HUES6 (cell line): Measurements from ENCODE around the gene PTCD2.

Experiments used
- H3K27ac ChIP-seq: 2 replicates; pipeline ENCODE4 v1.7.0; 2013; ENCODE audit warnings: low read depth, mild to moderate bottlenecking, low read length, inconsistent platforms
- H3K27me3 ChIP-seq: 2 replicates; pipeline ENCODE4 v1.6.1; 2013; ENCODE audit warnings: low read length; ENCODE audit not compliant: control insufficient read depth, insufficient read depth
- H3K36me3 ChIP-seq: 2 replicates; pipeline ENCODE4 v1.6.1; 2013; ENCODE audit warnings: low read length; ENCODE audit not compliant: control insufficient read depth, insufficient read depth
- H3K4me1 ChIP-seq: 2 replicates; pipeline ENCODE4 v1.6.1; 2013; ENCODE audit warnings: low read length; ENCODE audit not compliant: control insufficient read depth, insufficient read depth
- H3K4me3 ChIP-seq: 2 replicates; pipeline ENCODE4 v1.5.1; 2013; ENCODE audit warnings: low read depth, low read length
- H3K9ac ChIP-seq: one replicate; pipeline ENCODE4 v1.6.1; 2013; ENCODE audit warnings: mild to moderate bottlenecking, low read length
- H3K9me3 ChIP-seq: 2 replicates; pipeline ENCODE4 v1.6.1; 2013; ENCODE audit warnings: low read depth, low read length; ENCODE audit not compliant: control insufficient read depth, insufficient read depth

Gene PTCD2

GRCh38 chr5:72383280-72383679 lies 63.1 kb downstream of the PTCD2 start:
- no peaks in the 10 kb centered on the region for H3K4me1 ChIP-seq
- H3K27me3 ChIP-seq, result no peaks in the 10 kb centered on the region
- H3K9ac ChIP-seq, result no peak overlapping the region
- no peaks in the 10 kb centered on the region for H3K9me3 ChIP-seq
- no peak overlapping the region for H3K27ac ChIP-seq
- H3K4me3 ChIP-seq, result no peak overlapping the region
- H3K36me3 ChIP-seq, result no peaks in the 10 kb centered on the region

GRCh38 chr5:72383726-72384125 lies 63.6 kb downstream of the PTCD2 start:
- Histone ChIP-seq H3K9ac (no peak overlapping the region), H3K36me3 (no peaks in the 10 kb centered on the region), H3K27me3 (no peaks in the 10 kb centered on the region), H3K4me3 (no peak overlapping the region), H3K4me1 (no peaks in the 10 kb centered on the region), H3K27ac (no peak overlapping the region), H3K9me3 (no peaks in the 10 kb centered on the region)

GRCh38 chr5:72386639-72387038 lies 66.5 kb downstream of the PTCD2 start:
- Histone ChIP-seq H3K4me3 (no peak overlapping the region), H3K4me1 (no peaks in the 10 kb centered on the region), H3K9me3 (no peaks in the 10 kb centered on the region), H3K27me3 (no peaks in the 10 kb centered on the region), H3K36me3 (no peaks in the 10 kb centered on the region), H3K9ac (no peak overlapping the region), H3K27ac (no peak overlapping the region)

- H3K9me3 ChIP-seq, result no peaks in the 10 kb centered on the region
- H3K36me3 ChIP-seq, result no peaks in the 10 kb centered on the region
- no peak overlapping the region for H3K4me3 ChIP-seq
- no peak overlapping the region for H3K9ac ChIP-seq
- no peaks in the 10 kb centered on the region for H3K4me1 ChIP-seq
- no peaks in the 10 kb centered on the region for H3K27me3 ChIP-seq
- H3K27ac ChIP-seq, result no peak overlapping the region
Measured at GRCh38 chr5:72387985-72388384, 67.8 kb downstream of the PTCD2 start.

GRCh38 chr5:72388646-72389045 lies 68.5 kb downstream of the PTCD2 start:
- Histone ChIP-seq H3K27ac (no peak overlapping the region), H3K9ac (no peak overlapping the region), H3K27me3 (no peaks in the 10 kb centered on the region), H3K9me3 (no peaks in the 10 kb centered on the region), H3K36me3 (no peaks in the 10 kb centered on the region), H3K4me1 (no peaks in the 10 kb centered on the region), H3K4me3 (no peak overlapping the region)

- no peaks in the 10 kb centered on the region for H3K27me3 ChIP-seq
- H3K9me3 ChIP-seq, result no peaks in the 10 kb centered on the region
- H3K36me3 ChIP-seq, result no peaks in the 10 kb centered on the region
- H3K4me3 ChIP-seq, result no peak overlapping the region
- no peaks in the 10 kb centered on the region for H3K4me1 ChIP-seq
- H3K9ac ChIP-seq, result no peak overlapping the region
- no peak overlapping the region for H3K27ac ChIP-seq
Measured at GRCh38 chr5:72390836-72391235, 70.7 kb downstream of the PTCD2 start.

GRCh38 chr5:72392326-72392733 lies 72.2 kb downstream of the PTCD2 start:
- H3K27ac ChIP-seq, result no peak overlapping the region

GRCh38 chr5:72393052-72393451 lies 72.9 kb downstream of the PTCD2 start:
- H3K9ac ChIP-seq, result no peak overlapping the region
- no peaks in the 10 kb centered on the region for H3K27me3 ChIP-seq
- H3K4me3 ChIP-seq, result no peak overlapping the region
- H3K4me1 ChIP-seq, result peaks cover 3% of the 10 kb centered on the region; the same call in 1 of the 2 replicates
- H3K9me3 ChIP-seq, result no peaks in the 10 kb centered on the region
- H3K27ac ChIP-seq, result no peak overlapping the region
- no peaks in the 10 kb centered on the region for H3K36me3 ChIP-seq

More at GRCh38 chr5:72392326-72392733, 72.2 kb downstream of the PTCD2 start:
- no peaks in the 10 kb centered on the region for H3K9me3 ChIP-seq
- no peak overlapping the region for H3K9ac ChIP-seq
- H3K27me3 ChIP-seq, result no peaks in the 10 kb centered on the region
- no peaks in the 10 kb centered on the region for H3K36me3 ChIP-seq
- no peak overlapping the region for H3K4me3 ChIP-seq
- H3K4me1 ChIP-seq, result no peaks in the 10 kb centered on the region

GRCh38 chr5:72394688-72395087 lies 74.5 kb downstream of the PTCD2 start:
- Histone ChIP-seq H3K9ac (no peak overlapping the region), H3K27me3 (no peaks in the 10 kb centered on the region), H3K36me3 (no peaks in the 10 kb centered on the region), H3K9me3 (no peaks in the 10 kb centered on the region), H3K4me3 (no peak overlapping the region), H3K4me1 (peaks cover 3% of the 10 kb centered on the region; the same call in 1 of the 2 replicates), H3K27ac (no peak overlapping the region)

GRCh38 chr5:72397836-72398235 lies 77.7 kb downstream of the PTCD2 start:
- Histone ChIP-seq H3K4me1 (peaks cover 3% of the 10 kb centered on the region; the same call in 1 of the 2 replicates), H3K36me3 (no peaks in the 10 kb centered on the region), H3K9ac (no peak overlapping the region), H3K9me3 (peaks cover 16% of the 10 kb centered on the region), H3K27me3 (no peaks in the 10 kb centered on the region), H3K4me3 (no peak overlapping the region), H3K27ac (no peak overlapping the region)

- Histone ChIP-seq H3K9me3 (peaks cover 16% of the 10 kb centered on the region), H3K27me3 (no peaks in the 10 kb centered on the region), H3K36me3 (no peaks in the 10 kb centered on the region), H3K27ac (no peak overlapping the region), H3K4me3 (no peak overlapping the region), H3K9ac (no peak overlapping the region), H3K4me1 (peaks cover 3% of the 10 kb centered on the region; the same call in 1 of the 2 replicates)
Measured at GRCh38 chr5:72400950-72401349, 80.8 kb downstream of the PTCD2 start.

- Histone ChIP-seq H3K27me3 (no peaks in the 10 kb centered on the region), H3K9me3 (peaks cover 16% of the 10 kb centered on the region), H3K27ac (no peak overlapping the region)
Measured at GRCh38 chr5:72402381-72402890, 82.3 kb downstream of the PTCD2 start.

More at GRCh38 chr5:72402381-72402890, 82.3 kb downstream of the PTCD2 start:
- no peak overlapping the region for H3K4me3 ChIP-seq
- no peaks in the 10 kb centered on the region for H3K36me3 ChIP-seq
- peaks cover 3% of the 10 kb centered on the region; the same call in 1 of the 2 replicates for H3K4me1 ChIP-seq
- no peak overlapping the region for H3K9ac ChIP-seq
